Measurements from ENCODE around the gene GRM8.
A peak's percentile ranks its signal among the peaks of the same experiment; 100 is the strongest.

The GRM8 gene

GRCh38 chr7:127146746-127147536 is 105.8 kb downstream of the GRM8 start:
- DNase-seq = no peak

- no peak for DNase-seq
These were observed 115.6 kb downstream of the GRM8 start for GRCh38 chr7:127137146-127137545.

GRCh38 chr7:127135871-127136485 is 116.8 kb downstream of the GRM8 start:
- no peak for DNase-seq

- no peak for DNase-seq
These were observed 129.5 kb downstream of the GRM8 start for GRCh38 chr7:127123220-127123619.

- no peak for DNase-seq
These were observed 133.2 kb downstream of the GRM8 start for GRCh38 chr7:127119517-127119916.

GRCh38 chr7:127114742-127115265 is 137.9 kb downstream of the GRM8 start:
- no peak for DNase-seq

GRCh38 chr7:127107601-127108007 is 145.1 kb downstream of the GRM8 start:
- peak; percentile 46 for DNase-seq

- DNase-seq = no peak
These were observed 159.4 kb downstream of the GRM8 start for GRCh38 chr7:127093340-127093739.

- DNase-seq = no peak
These were observed 161.1 kb downstream of the GRM8 start for GRCh38 chr7:127091620-127092019.

GRCh38 chr7:127089146-127089545 is 163.6 kb downstream of the GRM8 start:
- DNase-seq = no peak

GRCh38 chr7:127081539-127081938 is 171.2 kb downstream of the GRM8 start:
- no peak for DNase-seq

- DNase-seq = no peak
These were observed 172.2 kb downstream of the GRM8 start for GRCh38 chr7:127080576-127080975.

- DNase-seq = no peak
These were observed 185.8 kb downstream of the GRM8 start for GRCh38 chr7:127066974-127067373.

- no peak for DNase-seq
These were observed 193.3 kb downstream of the GRM8 start for GRCh38 chr7:127059475-127059874.

- no peak for DNase-seq
These were observed 194.8 kb downstream of the GRM8 start for GRCh38 chr7:127057918-127058317.

GRCh38 chr7:127056202-127056601 is 196.5 kb downstream of the GRM8 start:
- DNase-seq = no peak

GRCh38 chr7:127047521-127047920 is 205.2 kb downstream of the GRM8 start:
- DNase-seq = no peak

GRCh38 chr7:127041689-127042452 is 210.9 kb downstream of the GRM8 start:
- no peak for DNase-seq

- DNase-seq = no peak
These were observed 212.7 kb downstream of the GRM8 start for GRCh38 chr7:127040042-127040441.

GRCh38 chr7:127039541-127039940 is 213.2 kb downstream of the GRM8 start:
- no peak for DNase-seq

- no peak for DNase-seq
These were observed 217.4 kb downstream of the GRM8 start for GRCh38 chr7:127035203-127035849.

- DNase-seq = no peak
These were observed 218.4 kb downstream of the GRM8 start for GRCh38 chr7:127034186-127034806.

- no peak for DNase-seq
These were observed 222.9 kb downstream of the GRM8 start for GRCh38 chr7:127029823-127030222.

Data from MV-4-11 (cell line).